OCI-LY3 (cell line): ENCODE results near the gene DNAH7.
A peak's percentile ranks its signal among the peaks of the same experiment; 100 is the strongest.

ENCODE experiments used
- H2AFZ ChIP-seq: fragments of 200-600, 300-600 bp; shearing (Covaris generic); 2 replicates; pipeline ENCODE4 v1.6.0; 2014; ENCODE audit warnings: antibody characterized with exemption, low read depth, low read length
- H3K27ac ChIP-seq: fragments of 200-600, 300-600 bp; sonication (generic); 2 replicates; pipeline ENCODE4 v1.5.1; 2014; ENCODE audit warnings: mild to moderate bottlenecking, low read length, moderate library complexity, mixed read lengths
- H3K27me3 ChIP-seq: fragments of 200-600, 300-600 bp; sonication (generic); 2 replicates; pipeline ENCODE4 v1.6.1; 2014; ENCODE audit warnings: low read depth, low read length, mixed read lengths
- H3K36me3 ChIP-seq: fragments of 200-600, 300-600 bp; sonication (generic); replicated peaks from 2 replicates; pipeline ENCODE3; 2014; ENCODE audit warnings: low read depth, low read length, mixed read lengths
- H3K4me1 ChIP-seq: fragments of 300-600, 200-600 bp; sonication (generic); 2 replicates; pipeline ENCODE4 v1.6.1; 2014; ENCODE audit warnings: low read length, mixed read lengths
- H3K4me2 ChIP-seq: fragments of 200-600, 300-600 bp; sonication (generic); 2 replicates; pipeline ENCODE4 v1.6.1; 2014; ENCODE audit warnings: low read length, mixed read lengths
- H3K4me3 ChIP-seq: fragments of 300-600, 200-600 bp; sonication (generic); 2 replicates; pipeline ENCODE4 v1.5.1; 2014; ENCODE audit warnings: antibody characterized with exemption, mild to moderate bottlenecking, low read length, moderate library complexity
- H3K79me2 ChIP-seq: fragments of 300-600, 200-600 bp; shearing (Covaris generic); 2 replicates; pipeline ENCODE4 v1.6.1; 2014; ENCODE audit warnings: mild to moderate bottlenecking, low read length, mixed read lengths
- H3K9ac ChIP-seq: fragments of 300-600, 200-600 bp; shearing (Covaris generic); 2 replicates; pipeline ENCODE4 v1.6.0; 2014; ENCODE audit warnings: mild to moderate bottlenecking, low read length, moderate library complexity
- H3K9me3 ChIP-seq: fragments of 200-600, 300-600 bp; shearing (Covaris generic); 2 replicates; pipeline ENCODE4 v1.6.1; 2014; ENCODE audit warnings: low read length, mixed read lengths; ENCODE audit not compliant: insufficient read depth
- H4K20me1 ChIP-seq: fragments of 200-600, 300-600 bp; sonication (generic); 2 replicates; pipeline ENCODE4 v1.6.1; 2016; ENCODE audit warnings: low read length, mixed read lengths; ENCODE audit not compliant: insufficient read depth
- CTCF ChIP-seq: fragments of 200-600, 300-600 bp; sonication (generic); IDR thresholded peaks from 2 replicates; pipeline ENCODE4 v1.5.1; 2014; ENCODE audit warnings: antibody characterized with exemption, low read length, low read depth
- EZH2phosphoT487 ChIP-seq: fragments of 200-600 bp; shearing (Covaris generic); IDR thresholded peaks from 2 replicates; pipeline ENCODE4 v1.6.1; 2018; ENCODE audit warnings: antibody characterized with exemption, mixed run types, low read depth

DNAH7 gene

GRCh38 chr2:196068271-196069209, at the start of gene DNAH7:
Gene DNAH7 (minus strand): TSS chr2:196068837. CDS start chr2:196068711, 126 bp downstream.
- TF ChIP-seq EZH2phosphoT487 (no peak), CTCF (peak; percentile 95)
- Histone ChIP-seq H3K4me3 (peak within 1 kb of the TSS; percentile 78), H2AFZ (peak within 1 kb of the TSS; percentile 86), H4K20me1 (no peaks in the 10 kb centered on the region), H3K36me3 (no peaks in the 10 kb centered on the region), H3K79me2 (no peaks in the 10 kb centered on the region), H3K4me2 (peak within 1 kb of the TSS; percentile 68), H3K27ac (no peak within 1 kb of the TSS), H3K27me3 (peaks cover 9% of the 10 kb centered on the region; the same call in 1 of the 2 replicates), H3K9ac (peak within 1 kb of the TSS; percentile 56), H3K9me3 (no peaks in the 10 kb centered on the region), H3K4me1 (peaks cover 14% of the 10 kb centered on the region)

GRCh38 chr2:196117214-196117705, 48.6 kb upstream of the DNAH7 start:
- Histone ChIP-seq H3K9me3 (no peaks in the 10 kb centered on the region), H3K4me1 (no peaks in the 10 kb centered on the region), H2AFZ (no peak overlapping the region), H3K79me2 (no peaks in the 10 kb centered on the region), H3K27ac (no peak overlapping the region), H4K20me1 (no peaks in the 10 kb centered on the region), H3K36me3 (no peaks in the 10 kb centered on the region), H3K4me3 (no peak overlapping the region), H3K9ac (no peak overlapping the region), H3K27me3 (no peaks in the 10 kb centered on the region), H3K4me2 (no peak overlapping the region)
- no peak for TF ChIP-seq CTCF
- no peak for TF ChIP-seq EZH2phosphoT487

GRCh38 chr2:196113061-196113974, 44.7 kb upstream of the DNAH7 start:
- no peaks in the 10 kb centered on the region for H3K79me2 ChIP-seq
- TF ChIP-seq CTCF (no peak), EZH2phosphoT487 (no peak)
- no peaks in the 10 kb centered on the region for H3K9me3 ChIP-seq
- no peaks in the 10 kb centered on the region for H3K27me3 ChIP-seq
- H3K9ac ChIP-seq = no peak overlapping the region
- H4K20me1 ChIP-seq = no peaks in the 10 kb centered on the region
- H3K4me1 ChIP-seq = peaks cover 10% of the 10 kb centered on the region
- H3K4me2 ChIP-seq = no peak overlapping the region
- H2AFZ ChIP-seq = no peak overlapping the region
- H3K36me3 ChIP-seq = no peaks in the 10 kb centered on the region
- H3K27ac ChIP-seq = no peak overlapping the region
- H3K4me3 ChIP-seq = no peak overlapping the region
